Bronchial epithelial cell (primary cell): Measurements from ENCODE around the gene LRP4. TPM values are rescaled to one million over a fixed set of nuclear protein-coding genes. Genes with fewer than 3 reads are reported as not detected.
"Not testable (repeated sequence)": the region's sequence is repeated elsewhere in the genome, so short reads cannot be mapped to it uniquely, and the experiment has no call there.

ENCODE experiments used
- DNase-seq: peaks from one replicate; pipeline ENCODE4 v3.0.0-alpha.2; 2010; ENCODE audit warnings: low read depth
- FAIRE-seq: peaks from 2 replicates; lab custom pipeline; 2011; peaks lifted over from hg19 to GRCh38; lab: Jason Lieb, UNC
- H3K27me3 ChIP-seq: 2 replicates; pipeline ENCODE4 v1.5.1; 2011; ENCODE audit warnings: low read length; ENCODE audit not compliant: control insufficient read depth, insufficient read depth
- H3K36me3 ChIP-seq: 2 replicates; pipeline ENCODE4 v1.5.1; 2011; ENCODE audit warnings: low read length; ENCODE audit not compliant: control insufficient read depth, insufficient read depth
- H3K4me3 ChIP-seq: 2 replicates; pipeline ENCODE4 v1.5.1; 2011; ENCODE audit warnings: mild to moderate bottlenecking, low read depth, low read length, control low read depth
- total RNA-seq: library from RNA; depleted of rRNA; stranded (reverse); fragments of >200 nt; gene quantifications from 2 replicates; pipeline ENCODE4 v1.2.1, GENCODE V29; 2014
- TF ChIP-seq, protein P1 (sequence below): IDR thresholded peaks from 2 replicates; pipeline ENCODE4 v1.5.1; 2011; ENCODE audit warnings: mild to moderate bottlenecking, moderate library complexity, low read length, control low read depth, inconsistent platforms; ENCODE audit not compliant: insufficient read depth, severe bottlenecking

LRP4 gene
- total RNA-seq, 1 donor from 2014 or later = 5.0 TPM

DNA sequence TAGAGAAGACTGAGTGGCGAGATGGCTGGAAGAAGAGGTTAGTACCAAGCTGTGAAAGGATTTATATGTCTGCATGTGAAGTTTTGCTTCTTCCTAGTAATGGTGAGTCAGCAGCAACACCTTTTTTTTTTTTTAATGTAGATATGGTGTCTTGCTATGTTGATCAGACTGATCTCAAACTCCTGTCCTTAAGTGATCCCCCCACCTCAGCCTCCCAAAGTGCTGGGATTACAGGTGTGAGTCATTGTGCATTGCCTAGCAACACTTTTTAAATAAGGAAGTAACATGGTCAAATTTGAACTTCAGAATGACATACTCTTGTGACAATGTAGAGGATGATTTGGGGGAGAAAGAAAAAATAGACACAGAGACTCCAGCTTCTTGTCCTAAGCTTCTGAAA lies 11.7 kb upstream of the LRP4 start:
- TF ChIP-seq, protein P1, sequence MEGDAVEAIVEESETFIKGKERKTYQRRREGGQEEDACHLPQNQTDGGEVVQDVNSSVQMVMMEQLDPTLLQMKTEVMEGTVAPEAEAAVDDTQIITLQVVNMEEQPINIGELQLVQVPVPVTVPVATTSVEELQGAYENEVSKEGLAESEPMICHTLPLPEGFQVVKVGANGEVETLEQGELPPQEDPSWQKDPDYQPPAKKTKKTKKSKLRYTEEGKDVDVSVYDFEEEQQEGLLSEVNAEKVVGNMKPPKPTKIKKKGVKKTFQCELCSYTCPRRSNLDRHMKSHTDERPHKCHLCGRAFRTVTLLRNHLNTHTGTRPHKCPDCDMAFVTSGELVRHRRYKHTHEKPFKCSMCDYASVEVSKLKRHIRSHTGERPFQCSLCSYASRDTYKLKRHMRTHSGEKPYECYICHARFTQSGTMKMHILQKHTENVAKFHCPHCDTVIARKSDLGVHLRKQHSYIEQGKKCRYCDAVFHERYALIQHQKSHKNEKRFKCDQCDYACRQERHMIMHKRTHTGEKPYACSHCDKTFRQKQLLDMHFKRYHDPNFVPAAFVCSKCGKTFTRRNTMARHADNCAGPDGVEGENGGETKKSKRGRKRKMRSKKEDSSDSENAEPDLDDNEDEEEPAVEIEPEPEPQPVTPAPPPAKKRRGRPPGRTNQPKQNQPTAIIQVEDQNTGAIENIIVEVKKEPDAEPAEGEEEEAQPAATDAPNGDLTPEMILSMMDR = no peak
- DNase-seq (peak; percentile 82), FAIRE-seq (no peak)
- H3K36me3 ChIP-seq = no peaks in the 10 kb centered on the region
- no peak overlapping the region for H3K4me3 ChIP-seq
- no peaks in the 10 kb centered on the region for H3K27me3 ChIP-seq

DNA sequence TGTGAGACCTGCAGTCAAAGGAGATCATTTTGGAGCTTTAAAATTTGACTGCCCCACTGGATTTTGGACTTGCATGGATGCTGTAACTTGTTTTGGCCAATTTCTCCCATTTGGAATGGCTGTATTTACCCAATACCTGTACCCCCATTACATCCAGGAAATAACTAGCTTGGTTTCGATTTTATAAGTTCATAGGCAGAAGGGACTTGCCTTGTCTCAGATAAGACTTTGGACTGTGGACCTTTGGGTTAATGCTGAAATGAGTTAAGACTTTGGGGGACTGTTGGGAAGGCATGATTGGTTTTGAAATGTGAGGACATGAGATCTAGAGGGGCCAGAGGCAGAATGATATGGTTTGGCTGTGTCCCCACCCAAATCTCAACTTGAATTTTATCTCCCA lies 10.4 kb upstream of the LRP4 start:
- not testable (repeated sequence) for H3K36me3 ChIP-seq, H3K4me3 ChIP-seq, H3K27me3 ChIP-seq, DNase-seq, FAIRE-seq

DNA sequence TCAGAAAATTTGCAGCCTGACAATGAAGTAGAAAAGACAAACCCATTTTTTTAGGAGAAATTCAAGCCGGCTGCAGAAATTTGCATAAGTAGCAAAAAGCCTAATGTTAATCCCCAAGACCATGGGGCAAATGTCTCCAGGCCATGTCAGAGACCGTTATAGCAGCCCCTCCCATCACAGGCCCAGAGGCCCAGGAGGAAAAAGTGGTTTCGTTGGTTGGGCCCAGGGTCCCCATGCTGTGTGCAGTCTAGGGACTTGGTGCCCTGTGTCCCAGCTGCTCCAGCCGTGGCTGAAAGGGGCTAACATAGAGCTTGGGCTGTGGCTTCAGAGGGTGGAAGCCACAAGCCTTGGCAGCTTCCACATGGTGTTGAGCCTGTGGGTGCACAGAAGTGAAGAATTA lies 9.6 kb upstream of the LRP4 start:
- H3K4me3 ChIP-seq, FAIRE-seq, H3K36me3 ChIP-seq, H3K27me3 ChIP-seq, DNase-seq: not testable (repeated sequence)

DNA sequence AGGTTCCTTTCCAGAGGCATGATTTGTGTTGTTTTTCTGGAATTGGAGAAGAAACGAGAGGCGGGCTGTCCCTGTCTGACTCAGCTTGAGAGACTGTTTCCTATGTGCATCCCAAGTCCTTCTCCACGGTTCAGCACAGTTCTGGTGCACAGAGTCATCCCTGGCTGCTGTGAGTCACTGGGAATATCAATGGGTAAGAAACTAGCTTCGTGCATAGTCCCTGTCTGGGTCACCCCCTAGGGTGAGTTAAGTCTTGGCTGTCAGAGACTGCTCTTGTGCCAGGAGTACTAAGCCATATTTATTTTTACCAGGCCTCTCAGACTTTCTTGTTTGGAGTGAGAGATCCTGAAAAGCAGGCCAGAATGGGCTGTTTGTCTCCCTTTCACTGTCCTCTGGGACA lies 2.4 kb upstream of the LRP4 start:
- no peaks in the 10 kb centered on the region for H3K36me3 ChIP-seq
- peak; percentile 96 for DNase-seq
- no peak for FAIRE-seq

DNA sequence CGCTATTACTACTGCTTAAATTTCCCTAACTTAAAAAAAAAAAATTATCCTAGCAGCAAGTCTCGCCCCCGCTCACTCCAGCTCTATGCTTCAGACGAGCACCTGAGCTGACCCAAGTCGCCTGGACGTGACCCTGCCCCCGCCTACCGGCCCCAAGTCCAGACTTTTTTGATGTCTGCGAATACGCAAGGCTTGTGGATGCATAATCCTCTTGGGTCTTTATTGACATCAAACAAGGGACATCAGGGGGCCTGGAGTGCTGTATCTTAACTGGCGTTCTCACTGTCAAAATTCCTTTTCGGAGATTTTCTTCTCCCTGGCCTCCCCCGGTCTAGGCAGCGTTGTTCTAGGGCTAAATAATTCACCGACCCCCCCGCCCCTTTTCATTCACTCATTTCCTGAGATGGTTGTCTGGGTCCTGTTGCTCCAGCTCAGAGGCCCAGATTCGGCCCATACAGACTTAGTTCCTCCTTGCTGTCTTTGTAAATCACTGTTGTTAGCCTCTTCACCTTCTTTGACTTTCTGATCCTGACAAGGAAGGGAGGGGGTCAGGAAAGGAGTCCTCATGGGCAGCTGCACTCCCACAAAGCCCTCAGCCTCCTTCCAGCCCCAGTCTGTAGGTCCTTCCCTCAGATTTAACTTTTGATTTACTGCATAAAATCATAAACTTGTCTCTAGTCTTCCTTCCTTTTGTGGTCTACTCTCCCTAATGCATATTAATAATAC lies 601 bp upstream of the LRP4 start:
- DNase-seq (no peak), FAIRE-seq (no peak)
- TF ChIP-seq, protein P1 = no peak
- H3K4me3 ChIP-seq = peak overlapping the region; percentile 57
- no peaks in the 10 kb centered on the region for H3K36me3 ChIP-seq
- no peaks in the 10 kb centered on the region for H3K27me3 ChIP-seq

More for the DNA sequence above, 2.4 kb upstream of the LRP4 start:
- no peak overlapping the region for H3K4me3 ChIP-seq
- no peaks in the 10 kb centered on the region for H3K27me3 ChIP-seq
- TF ChIP-seq, protein P1 = no peak

DNA sequence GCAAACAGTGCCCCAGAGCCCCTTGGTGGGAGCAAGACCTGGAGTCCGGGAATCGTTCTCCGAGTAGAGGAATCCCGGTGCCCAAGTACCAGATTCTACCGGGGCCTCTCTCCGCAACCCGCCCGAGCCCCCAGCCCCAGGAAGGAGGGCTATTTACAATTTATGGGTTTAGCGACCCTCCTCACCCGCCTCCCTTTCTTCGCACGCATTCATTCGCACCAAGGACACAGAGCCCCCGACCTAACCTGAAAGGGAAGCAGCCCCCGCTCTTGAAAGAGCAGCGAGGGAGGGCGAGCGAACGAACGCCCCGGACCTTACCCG lies 628 bp downstream of the LRP4 start:
- TF ChIP-seq, protein P1 = no peak
- FAIRE-seq (no peak), DNase-seq (no peak)
- H3K36me3 ChIP-seq = no peaks in the 10 kb centered on the region
- peak overlapping the region; percentile 57 for H3K4me3 ChIP-seq
- H3K27me3 ChIP-seq = no peaks in the 10 kb centered on the region
